ENCODE measurements around the gene SPHK1.

Gene SPHK1

GRCh38 chr17:76388966-76389888, 4.8 kb downstream of the SPHK1 start:
- Mint-ChIP-seq H3K4me1 (peaks cover 17% of the 10 kb centered on the region), H3K36me3 (peaks cover 53% of the 10 kb centered on the region), H3K4me3 (no peak overlapping the region), H3K9me3 (no peaks in the 10 kb centered on the region), H3K27ac (peak overlapping the region; percentile 37)
- no peak for DNase-seq (ENCODE audit: low spot score in 2 of 2)
- no peak for ATAC-seq

- no peak for ATAC-seq
- H3K27ac Mint-ChIP-seq, result peak overlapping the region; percentile 58
- no peaks in the 10 kb centered on the region for H3K9me3 Mint-ChIP-seq
- H3K36me3 Mint-ChIP-seq, result peaks cover 61% of the 10 kb centered on the region
- H3K4me3 Mint-ChIP-seq, result no peak overlapping the region
- peaks cover 17% of the 10 kb centered on the region for H3K4me1 Mint-ChIP-seq
- DNase-seq (ENCODE audit: low spot score in 2 of 2), result no peak
Measured at GRCh38 chr17:76390003-76390421, 5.6 kb downstream of the SPHK1 start.

GRCh38 chr17:76391200-76391715, 6.8 kb downstream of the SPHK1 start:
- ATAC-seq (no peak), DNase-seq (ENCODE audit: low spot score in 2 of 2) (no peak)
- Mint-ChIP-seq H3K4me1 (peaks cover 11% of the 10 kb centered on the region), H3K9me3 (no peaks in the 10 kb centered on the region), H3K27ac (no peak overlapping the region), H3K4me3 (no peak overlapping the region), H3K36me3 (peaks cover 73% of the 10 kb centered on the region)

GRCh38 chr17:76394166-76394565, 9.8 kb downstream of the SPHK1 start:
- Mint-ChIP-seq H3K4me3 (no peak overlapping the region), H3K36me3 (peaks cover 86% of the 10 kb centered on the region), H3K4me1 (peaks cover 13% of the 10 kb centered on the region), H3K9me3 (no peaks in the 10 kb centered on the region), H3K27ac (peak overlapping the region; percentile 68)
- DNase-seq (ENCODE audit: low spot score in 2 of 2), result no peak
- no peak for ATAC-seq

GRCh38 chr17:76395980-76396379, 11.6 kb downstream of the SPHK1 start:
- Mint-ChIP-seq H3K4me3 (no peak overlapping the region), H3K4me1 (peaks cover 7% of the 10 kb centered on the region), H3K9me3 (no peaks in the 10 kb centered on the region), H3K27ac (no peak overlapping the region), H3K36me3 (peaks cover 85% of the 10 kb centered on the region)
- no peak for DNase-seq (ENCODE audit: low spot score in 2 of 2)
- no peak for ATAC-seq

GRCh38 chr17:76397184-76397583, 12.8 kb downstream of the SPHK1 start:
- H3K4me3 Mint-ChIP-seq, result no peak overlapping the region
- no peak for ATAC-seq
- DNase-seq (ENCODE audit: low spot score in 2 of 2), result no peak
- no peaks in the 10 kb centered on the region for H3K9me3 Mint-ChIP-seq
- H3K36me3 Mint-ChIP-seq, result peaks cover 89% of the 10 kb centered on the region
- no peak overlapping the region for H3K27ac Mint-ChIP-seq
- H3K4me1 Mint-ChIP-seq, result peaks cover 7% of the 10 kb centered on the region

- H3K27ac Mint-ChIP-seq, result no peak overlapping the region
- no peak overlapping the region for H3K4me3 Mint-ChIP-seq
- DNase-seq (ENCODE audit: low spot score in 2 of 2) (peak; percentile 90 to 92), ATAC-seq (peak; percentile 81)
- peaks cover 97% of the 10 kb centered on the region for H3K36me3 Mint-ChIP-seq
- H3K9me3 Mint-ChIP-seq, result no peaks in the 10 kb centered on the region
- H3K4me1 Mint-ChIP-seq, result peaks cover 7% of the 10 kb centered on the region
Measured at GRCh38 chr17:76397687-76398522, 13.5 kb downstream of the SPHK1 start.

- H3K36me3 Mint-ChIP-seq, result peaks cover 98% of the 10 kb centered on the region
Measured at GRCh38 chr17:76398523-76399174, 14.2 kb downstream of the SPHK1 start.

GRCh38 chr17:76399175-76400172, 15.1 kb downstream of the SPHK1 start:
- H3K4me1 Mint-ChIP-seq, result peaks cover 7% of the 10 kb centered on the region
- H3K27ac Mint-ChIP-seq, result no peak overlapping the region
- H3K36me3 Mint-ChIP-seq, result peaks cover 98% of the 10 kb centered on the region
- no peak for ATAC-seq
- no peak overlapping the region for H3K4me3 Mint-ChIP-seq
- no peak for DNase-seq (ENCODE audit: low spot score in 2 of 2)
- no peaks in the 10 kb centered on the region for H3K9me3 Mint-ChIP-seq

More at GRCh38 chr17:76398523-76399174, 14.2 kb downstream of the SPHK1 start:
- H3K4me1 Mint-ChIP-seq, result peaks cover 7% of the 10 kb centered on the region
- DNase-seq (ENCODE audit: low spot score in 2 of 2) (no peak), ATAC-seq (no peak)
- no peak overlapping the region for H3K4me3 Mint-ChIP-seq
- no peaks in the 10 kb centered on the region for H3K9me3 Mint-ChIP-seq
- H3K27ac Mint-ChIP-seq, result no peak overlapping the region

- peaks cover 86% of the 10 kb centered on the region for H3K36me3 Mint-ChIP-seq
- no peak overlapping the region for H3K27ac Mint-ChIP-seq
- H3K4me1 Mint-ChIP-seq, result peaks cover 13% of the 10 kb centered on the region
- H3K9me3 Mint-ChIP-seq, result no peaks in the 10 kb centered on the region
- no peak overlapping the region for H3K4me3 Mint-ChIP-seq
- ATAC-seq, result no peak
- DNase-seq (ENCODE audit: low spot score in 2 of 2), result no peak
Measured at GRCh38 chr17:76402711-76403110, 18.3 kb downstream of the SPHK1 start.

GRCh38 chr17:76404256-76404655, 19.8 kb downstream of the SPHK1 start:
- H3K4me3 Mint-ChIP-seq, result no peak overlapping the region
- no peak for DNase-seq (ENCODE audit: low spot score in 2 of 2)
- no peaks in the 10 kb centered on the region for H3K9me3 Mint-ChIP-seq
- peaks cover 72% of the 10 kb centered on the region for H3K36me3 Mint-ChIP-seq
- H3K4me1 Mint-ChIP-seq, result peaks cover 12% of the 10 kb centered on the region
- peak overlapping the region; percentile 4 for H3K27ac Mint-ChIP-seq
- ATAC-seq, result no peak

GRCh38 chr17:76404976-76405563, 20.7 kb downstream of the SPHK1 start:
- H3K27ac Mint-ChIP-seq, result no peak overlapping the region
- DNase-seq (ENCODE audit: low spot score in 2 of 2) (no peak), ATAC-seq (no peak)
- peaks cover 65% of the 10 kb centered on the region for H3K36me3 Mint-ChIP-seq
- H3K9me3 Mint-ChIP-seq, result no peaks in the 10 kb centered on the region
- no peak overlapping the region for H3K4me3 Mint-ChIP-seq
- peaks cover 19% of the 10 kb centered on the region for H3K4me1 Mint-ChIP-seq

- Mint-ChIP-seq H3K27ac (no peak overlapping the region), H3K9me3 (no peaks in the 10 kb centered on the region), H3K4me1 (peaks cover 20% of the 10 kb centered on the region), H3K36me3 (peaks cover 60% of the 10 kb centered on the region), H3K4me3 (no peak overlapping the region)
- no peak for ATAC-seq
- no peak for DNase-seq (ENCODE audit: low spot score in 2 of 2)
Measured at GRCh38 chr17:76405607-76405966, 21.2 kb downstream of the SPHK1 start.
